Measurements from ENCODE around the gene ZFPM1.

The ZFPM1 gene

DNA sequence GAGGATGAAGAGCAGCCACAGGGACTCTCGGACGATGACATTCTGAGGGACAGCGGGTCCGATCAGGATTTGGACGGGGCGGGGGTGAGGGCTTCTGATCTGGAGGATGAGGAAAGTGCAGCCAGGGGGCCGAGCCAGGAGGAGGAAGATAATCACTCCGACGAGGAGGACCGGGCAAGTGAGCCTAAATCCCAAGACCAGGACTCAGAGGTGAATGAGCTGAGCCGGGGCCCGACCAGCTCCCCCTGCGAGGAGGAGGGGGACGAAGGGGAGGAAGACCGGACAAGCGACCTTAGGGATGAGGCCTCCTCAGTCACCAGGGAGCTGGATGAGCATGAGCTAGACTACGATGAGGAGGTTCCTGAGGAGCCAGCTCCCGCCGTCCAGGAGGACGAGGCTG lies 124.1 kb downstream of the ZFPM1 start:
- FAIRE-seq, result no peak

DNA sequence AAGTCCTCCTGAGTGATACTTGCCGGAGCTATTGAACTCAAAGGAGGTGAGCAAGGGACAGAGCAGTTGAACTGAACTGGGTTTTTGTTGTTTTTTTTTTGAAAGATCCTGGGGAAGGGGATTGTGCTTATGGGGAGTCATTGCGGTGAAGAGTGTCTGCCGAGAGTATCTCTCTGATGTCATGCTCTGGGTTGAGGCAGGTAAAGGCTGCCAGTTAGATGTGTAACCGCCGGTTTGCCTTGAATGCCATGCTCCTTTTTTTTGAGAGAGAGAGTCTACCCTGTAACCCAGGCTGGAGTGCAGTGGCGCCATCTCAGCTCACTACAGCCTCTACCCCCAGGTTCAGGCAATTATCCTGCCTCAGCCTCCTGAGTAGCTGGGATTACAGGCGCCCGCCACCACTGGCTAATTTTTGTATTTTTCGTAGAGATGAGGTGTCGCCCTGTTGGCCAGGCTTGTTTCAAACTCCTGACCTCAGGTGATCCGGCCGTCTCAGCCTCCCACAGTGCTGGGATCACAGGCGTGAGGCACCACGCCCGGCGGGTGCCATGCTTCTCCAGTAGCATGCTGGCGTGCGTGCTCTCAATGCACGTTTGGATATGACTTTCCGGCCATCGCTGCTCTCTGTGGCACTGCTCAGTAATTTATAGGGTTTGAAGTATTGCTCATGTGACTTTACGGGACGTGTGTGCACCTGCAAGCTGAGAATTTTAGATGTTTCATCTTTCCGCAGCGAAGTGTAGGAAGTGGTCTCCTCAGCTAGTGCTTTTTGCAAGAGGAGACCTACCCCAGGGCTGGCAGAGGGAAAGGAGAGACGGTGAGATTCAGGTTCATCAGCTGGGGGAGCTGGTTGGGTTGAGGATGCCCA lies 125.6 kb downstream of the ZFPM1 start:
- no peak for FAIRE-seq

GRCh38 chr16:88580371-88580770 lies 127.3 kb downstream of the ZFPM1 start:
- no peak for FAIRE-seq

DNA sequence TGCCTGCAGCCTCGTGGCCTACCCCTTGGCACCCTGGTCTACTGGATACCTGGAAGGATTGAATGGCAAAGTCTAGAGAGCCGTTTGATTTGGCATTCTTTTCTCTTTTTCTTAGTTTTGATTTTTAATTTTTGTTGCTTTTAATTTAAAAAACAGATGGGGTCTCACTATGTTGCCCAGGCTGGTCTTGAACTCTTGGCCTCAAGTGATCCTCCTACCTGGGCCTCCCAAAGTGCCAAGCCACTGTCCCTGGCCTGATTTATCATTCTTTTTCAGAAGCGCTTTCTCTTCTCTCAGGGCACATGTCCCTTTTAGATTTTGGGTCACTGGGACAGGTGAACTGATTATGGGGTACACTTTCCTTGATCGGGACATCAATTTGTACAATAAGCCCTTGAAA lies 128.0 kb downstream of the ZFPM1 start:
- no peak for FAIRE-seq

DNA sequence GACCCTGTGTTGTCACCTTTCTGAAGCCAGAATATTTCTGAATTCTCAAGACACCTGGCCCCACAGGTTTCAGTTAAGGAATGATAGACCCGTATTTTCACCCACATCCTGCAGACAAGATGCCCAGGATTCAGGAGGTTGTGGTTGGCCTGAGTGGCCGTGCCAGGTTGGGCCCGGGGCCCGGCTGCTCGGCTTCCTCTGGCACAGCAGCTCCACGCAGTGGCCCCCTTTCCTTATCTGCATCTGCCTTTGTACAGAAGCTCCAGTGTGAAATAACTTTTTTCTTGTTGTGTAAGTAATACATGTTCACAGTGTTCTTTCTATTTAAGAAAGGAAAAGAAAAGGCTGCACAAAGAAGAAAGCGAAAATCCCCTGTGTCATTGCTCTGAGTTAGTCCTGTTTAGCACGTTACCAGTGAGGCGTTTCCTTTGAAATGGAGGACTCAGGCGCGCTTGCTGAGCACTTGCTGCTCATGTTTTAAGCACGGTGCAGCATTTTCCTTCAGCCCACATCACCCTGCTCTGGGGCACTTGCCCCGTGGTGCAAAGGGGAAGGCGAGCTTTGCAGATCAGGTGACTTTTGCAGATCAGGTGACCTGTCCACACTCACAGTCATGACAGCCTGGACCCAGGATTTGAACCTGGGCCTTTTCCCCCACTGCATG lies 130.0 kb downstream of the ZFPM1 start:
- no peak for FAIRE-seq

- no peak for FAIRE-seq
Observed at GRCh38 chr16:88584676-88585075, 131.6 kb downstream of the ZFPM1 start.

- no peak for FAIRE-seq
Observed at GRCh38 chr16:88585269-88585668, 132.2 kb downstream of the ZFPM1 start.

DNA sequence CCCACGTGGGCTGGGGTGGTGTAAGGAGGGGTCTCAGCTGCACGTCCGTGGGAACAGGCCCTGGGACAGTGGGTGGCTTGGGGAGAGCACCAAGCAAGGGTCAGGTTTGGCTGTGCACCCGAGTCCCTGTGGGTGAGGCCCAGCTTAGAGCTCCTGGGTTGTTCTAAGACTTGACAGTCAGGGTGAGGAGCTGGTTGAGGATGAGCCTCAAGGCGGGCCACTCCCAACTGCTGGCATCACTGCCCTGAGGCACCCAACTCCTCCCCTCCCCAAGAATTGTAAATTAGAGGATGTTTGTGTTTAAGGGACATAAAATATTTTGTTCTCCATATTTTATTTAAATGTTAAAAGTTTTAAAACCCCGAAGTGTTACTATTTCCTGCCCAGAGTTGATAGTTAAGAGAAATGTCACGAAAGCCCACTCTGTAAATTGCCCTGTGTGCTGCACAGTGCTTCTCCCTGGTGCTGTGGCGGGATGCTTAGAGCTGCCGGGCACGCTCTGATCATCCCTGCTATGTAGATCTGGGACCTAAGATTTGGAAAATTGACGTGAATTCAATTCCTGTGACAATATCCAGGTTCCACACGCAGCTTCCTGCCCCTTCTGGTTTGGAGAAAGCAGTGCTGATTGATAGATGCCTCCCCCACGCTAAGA lies 133.0 kb downstream of the ZFPM1 start:
- no peak for FAIRE-seq

All from endometrium (tissue), 2 donors.